Thoracic aorta (tissue), 2 donors: ENCODE results near the gene CER1. TPM values are rescaled to one million over a fixed set of nuclear protein-coding genes. Genes with fewer than 3 reads are reported as not detected.

Experiments
- ATAC-seq: fragments of 150-250 bp; one replicate; pipeline ENCODE4 v1.8.0; 2017; ENCODE audit warnings: low read depth; ENCODE audit not compliant: insufficient number of reproducible peaks, low FRiP score
- DNase-seq: peaks from one replicate; pipeline ENCODE4 v3.0.0-alpha.2; 2020; ENCODE audit warnings: low spot score
- H3K27ac ChIP-seq, 2 donors: fragments of 200-600 bp; sonication (generic); 1 replicate in 1 of 2; 2 replicates in 1 of 2; pipeline ENCODE4 v1.5.1; 2016; ENCODE audit warnings: mild to moderate bottlenecking in 2 of 2, moderate library complexity in 2 of 2
- H3K27me3 ChIP-seq: fragments of 200-600 bp; sonication (generic); replicated peaks from 2 replicates; pipeline ENCODE4 v1.6.0; 2016; ENCODE audit warnings: mild to moderate bottlenecking; ENCODE audit not compliant: insufficient read depth
- H3K36me3 ChIP-seq: fragments of 200-600 bp; sonication (generic); one replicate; pipeline ENCODE4 v1.5.1; 2016
- H3K4me1 ChIP-seq, 2 donors: fragments of 200-600 bp; sonication (generic); 1 replicate in 1 of 2; 2 replicates in 1 of 2; pipeline versions ENCODE4 v1.5.1 to v1.6.0; 2016; ENCODE audit warnings: low read depth in 2 of 2, mild to moderate bottlenecking in 1 of 2; ENCODE audit not compliant: control insufficient read depth in 1 of 2
- H3K4me3 ChIP-seq: fragments of 200-600 bp; sonication (generic); 2 replicates; pipeline ENCODE4 v1.5.1; 2016; ENCODE audit warnings: mild to moderate bottlenecking
- H3K9me3 ChIP-seq: fragments of 200-600 bp; sonication (generic); 2 replicates; pipeline ENCODE4 v1.5.1; 2016
- total RNA-seq, 2 donors: library from RNA; depleted of rRNA; stranded (reverse); fragments of >200 nt; gene quantifications; one replicate each; pipeline versions ENCODE4 v1.1.0 to v1.2.3, GENCODE V29; 2016
- TF ChIP-seq, protein P1 (sequence below): fragments of 200-600 bp; sonication (generic); IDR thresholded peaks from one replicate; pipeline ENCODE4 v1.5.1; 2019; ENCODE audit warnings: antibody characterized with exemption

CER1 gene
- total RNA-seq, 2 donors from 2014 or later: not detected

DNA sequence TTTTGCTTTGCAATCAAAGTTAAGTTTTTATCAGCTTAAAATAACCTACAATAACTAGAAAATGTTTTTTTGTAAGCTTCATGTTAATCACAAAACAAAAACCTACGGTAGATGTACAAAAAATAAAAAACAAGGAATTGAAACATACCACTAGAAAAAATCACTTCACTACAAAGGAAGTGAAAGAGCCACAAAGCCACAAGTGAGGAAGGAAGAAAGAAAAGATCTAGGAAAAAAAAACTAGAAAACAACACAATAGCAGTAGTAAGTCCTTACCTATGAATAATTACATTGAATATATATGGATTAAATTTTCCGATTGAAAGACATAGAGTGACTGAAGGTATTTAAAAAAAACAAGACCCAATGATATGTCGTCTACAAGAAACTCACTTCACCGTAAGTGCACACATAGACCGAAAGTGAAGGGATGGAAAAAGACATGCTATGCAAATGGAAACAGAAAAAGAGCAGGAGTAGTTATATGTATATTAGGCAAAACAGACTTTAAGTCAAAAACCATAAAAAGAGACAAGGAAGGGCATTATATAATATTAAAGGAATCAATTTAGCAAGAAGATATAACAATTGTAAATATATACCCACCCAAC lies 15.9 kb downstream of the CER1 start:
- ATAC-seq: no peak
- Histone ChIP-seq H3K27ac (no peak overlapping the region), H3K27me3 (no peaks in the 10 kb centered on the region), H3K4me3 (no peak overlapping the region), H3K36me3 (no peaks in the 10 kb centered on the region), H3K4me1 (no peaks in the 10 kb centered on the region), H3K9me3 (peaks cover 11% of the 10 kb centered on the region)
- no peak for DNase-seq
- TF ChIP-seq, protein P1, sequence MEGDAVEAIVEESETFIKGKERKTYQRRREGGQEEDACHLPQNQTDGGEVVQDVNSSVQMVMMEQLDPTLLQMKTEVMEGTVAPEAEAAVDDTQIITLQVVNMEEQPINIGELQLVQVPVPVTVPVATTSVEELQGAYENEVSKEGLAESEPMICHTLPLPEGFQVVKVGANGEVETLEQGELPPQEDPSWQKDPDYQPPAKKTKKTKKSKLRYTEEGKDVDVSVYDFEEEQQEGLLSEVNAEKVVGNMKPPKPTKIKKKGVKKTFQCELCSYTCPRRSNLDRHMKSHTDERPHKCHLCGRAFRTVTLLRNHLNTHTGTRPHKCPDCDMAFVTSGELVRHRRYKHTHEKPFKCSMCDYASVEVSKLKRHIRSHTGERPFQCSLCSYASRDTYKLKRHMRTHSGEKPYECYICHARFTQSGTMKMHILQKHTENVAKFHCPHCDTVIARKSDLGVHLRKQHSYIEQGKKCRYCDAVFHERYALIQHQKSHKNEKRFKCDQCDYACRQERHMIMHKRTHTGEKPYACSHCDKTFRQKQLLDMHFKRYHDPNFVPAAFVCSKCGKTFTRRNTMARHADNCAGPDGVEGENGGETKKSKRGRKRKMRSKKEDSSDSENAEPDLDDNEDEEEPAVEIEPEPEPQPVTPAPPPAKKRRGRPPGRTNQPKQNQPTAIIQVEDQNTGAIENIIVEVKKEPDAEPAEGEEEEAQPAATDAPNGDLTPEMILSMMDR: no peak

DNA sequence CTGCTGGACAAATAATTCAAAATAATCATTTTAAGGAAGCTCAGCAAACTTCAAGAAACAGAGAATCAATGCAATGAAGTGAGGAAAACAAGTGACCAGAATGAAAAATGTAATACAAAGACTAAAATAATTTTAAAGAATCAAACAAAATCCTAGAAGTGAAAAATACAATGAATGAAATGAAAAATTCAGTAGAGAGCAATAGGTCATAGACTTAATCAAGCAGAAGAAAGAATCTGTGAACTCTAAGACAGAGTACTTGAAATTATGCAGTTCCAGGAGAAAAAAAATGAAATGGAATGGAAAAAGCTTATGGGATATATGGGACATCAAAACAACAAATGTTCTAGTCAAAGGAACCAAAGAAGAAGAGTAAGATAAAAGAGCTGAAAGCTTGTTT lies 17.5 kb downstream of the CER1 start:
- ATAC-seq (no peak), DNase-seq (no peak)
- TF ChIP-seq, protein P1: no peak
- H3K27ac ChIP-seq: no peak overlapping the region
- H3K4me1 ChIP-seq: no peaks in the 10 kb centered on the region
- H3K4me3 ChIP-seq: no peak overlapping the region
- no peaks in the 10 kb centered on the region for H3K36me3 ChIP-seq
- H3K27me3 ChIP-seq: no peaks in the 10 kb centered on the region
- H3K9me3 ChIP-seq: peaks cover 11% of the 10 kb centered on the region

DNA sequence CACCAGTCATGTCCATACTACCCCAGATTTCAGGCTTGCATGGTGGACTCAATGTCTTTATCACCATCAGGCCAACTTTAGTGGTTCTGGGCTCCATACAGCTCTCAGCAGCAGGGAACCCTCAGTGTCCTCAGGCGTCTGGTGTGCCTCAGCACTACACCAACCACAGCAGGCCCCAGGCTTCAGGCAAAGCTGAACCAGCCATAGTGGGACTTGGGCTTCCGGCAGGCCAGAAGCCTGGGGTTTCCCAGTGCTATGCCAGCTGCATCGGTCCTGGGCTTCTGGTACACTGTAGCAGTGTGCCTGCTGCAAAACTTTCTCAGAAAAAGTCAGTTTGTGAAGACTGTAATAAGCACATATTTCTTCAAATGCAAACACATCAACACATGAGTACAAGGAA lies 18.3 kb downstream of the CER1 start:
- Histone ChIP-seq H3K4me1 (no peaks in the 10 kb centered on the region), H3K36me3 (no peaks in the 10 kb centered on the region)
- no peak for ATAC-seq

DNA sequence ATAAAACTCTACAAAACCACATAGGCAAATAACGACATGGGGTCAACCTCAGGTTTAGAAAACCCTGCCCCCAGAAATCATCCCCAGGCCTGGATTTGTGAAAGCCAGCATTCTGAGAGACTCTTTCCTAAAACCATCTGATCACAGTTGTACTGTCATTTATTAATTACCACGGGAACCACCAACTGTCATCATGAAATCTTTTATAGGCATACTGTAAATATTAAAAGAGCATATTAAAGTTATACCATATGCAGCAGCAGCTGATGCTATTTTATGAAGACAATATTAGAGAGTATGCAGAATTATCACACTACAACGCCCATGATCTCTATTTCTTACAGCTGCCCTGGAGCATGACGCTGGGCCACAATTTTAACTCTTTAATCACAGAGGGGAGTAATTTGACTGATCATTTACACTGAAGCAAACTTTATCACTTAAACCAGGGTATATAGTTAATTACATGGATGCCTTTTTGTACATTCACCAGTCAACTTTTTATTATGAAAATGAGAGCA lies 20.3 kb downstream of the CER1 start:
- H3K4me3 ChIP-seq: no peak overlapping the region
- no peaks in the 10 kb centered on the region for H3K27me3 ChIP-seq
- H3K9me3 ChIP-seq: peaks cover 11% of the 10 kb centered on the region
- H3K4me1 ChIP-seq: no peaks in the 10 kb centered on the region
- ATAC-seq (no peak), DNase-seq (no peak)
- no peaks in the 10 kb centered on the region for H3K36me3 ChIP-seq
- no peak overlapping the region for H3K27ac ChIP-seq
- TF ChIP-seq, protein P1: no peak

More for the DNA sequence above, 18.3 kb downstream of the CER1 start:
- DNase-seq: no peak
- Histone ChIP-seq H3K4me3 (no peak overlapping the region), H3K9me3 (peaks cover 11% of the 10 kb centered on the region), H3K27ac (no peak overlapping the region), H3K27me3 (no peaks in the 10 kb centered on the region)
- TF ChIP-seq, protein P1: no peak

DNA sequence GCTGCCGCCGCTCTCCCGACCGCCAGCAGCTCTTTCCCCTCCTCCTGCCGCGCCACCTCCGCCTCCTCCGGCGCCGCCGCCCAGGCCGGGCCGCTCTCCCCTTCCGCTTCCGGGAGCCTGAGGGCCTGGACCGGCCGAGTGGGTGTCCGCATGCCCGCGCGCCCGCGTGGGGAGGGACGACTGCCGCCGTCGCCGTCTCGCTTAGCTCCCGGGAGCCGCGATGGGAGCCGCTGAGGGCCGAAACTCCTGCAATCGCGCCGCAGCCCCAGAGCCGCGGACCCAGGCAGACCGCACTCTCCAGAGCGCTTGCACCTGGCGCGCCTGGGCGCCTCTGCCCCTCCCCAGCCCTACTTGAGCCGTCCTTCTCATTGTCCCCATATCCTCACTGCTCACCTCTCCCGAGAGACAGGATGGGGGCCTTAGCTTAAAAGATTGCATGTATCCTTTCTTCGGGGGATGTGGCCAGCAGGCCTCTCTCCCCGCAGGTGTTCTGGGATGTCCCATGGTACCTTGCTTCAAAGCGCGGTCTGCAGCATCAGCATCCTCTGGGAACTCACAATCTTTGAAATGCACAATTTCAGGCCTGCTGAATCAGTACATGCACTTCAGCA lies 29.2 kb downstream of the CER1 start, which contains the start of gene ZDHHC21:
ZDHHC21 (minus strand) TSS at position 182 of the 611 bp plus-strand sequence. CDS start 19,092 bp downstream, outside the sequence.
- Histone ChIP-seq H3K36me3 (no peaks in the 10 kb centered on the region), H3K4me3 (peak within 1 kb of the TSS; percentile 82), H3K9me3 (no peaks in the 10 kb centered on the region), H3K27me3 (no peaks in the 10 kb centered on the region), H3K4me1 (peaks cover 12 to 14% of the 10 kb centered on the region in 2 donors), H3K27ac (peak within 1 kb of the TSS in 1 of 2 donors; percentile 3)
- DNase-seq (no peak), ATAC-seq (peak; percentile 46)
- TF ChIP-seq, protein P1: no peak
